Measurements from ENCODE around the gene TMEM87B. TPM values are rescaled to one million over a fixed set of nuclear protein-coding genes. Genes with fewer than 3 reads are reported as not detected.

Gene TMEM87B
- total RNA-seq, 1 experiment from 2014 or later, result 10.6 TPM

DNA sequence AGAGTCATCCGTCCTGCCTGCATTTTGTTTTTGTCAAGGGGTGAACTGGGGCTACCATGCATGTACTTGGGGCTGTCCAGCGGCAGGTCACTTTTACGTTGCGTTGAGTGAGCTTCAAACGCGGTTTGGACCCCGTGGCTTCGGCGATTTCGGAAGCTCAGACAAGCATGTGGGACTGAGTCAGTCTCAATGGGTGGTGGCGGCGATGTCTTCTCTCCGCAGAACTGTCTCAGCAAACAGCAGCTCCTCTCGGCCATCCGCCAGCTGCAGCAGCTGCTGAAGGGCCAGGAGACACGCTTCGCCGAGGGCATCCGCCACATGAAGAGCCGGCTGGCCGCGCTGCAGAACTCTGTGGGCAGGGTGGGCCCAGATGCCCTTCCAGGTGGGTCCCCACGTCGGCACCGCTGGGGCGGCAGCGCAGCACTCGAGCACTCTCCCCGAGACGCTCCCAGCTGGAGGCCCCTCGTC is 104.4 kb downstream of the TMEM87B start:
- ChIA-PET POLR2A (no interaction called here), CTCF (no interaction called here)
- no peak for TF ChIP-seq ATF3 (CRISPR knock-in tag; conservative IDR thresholded peaks at IDR 0.05)
- TF ChIP-seq ZNF138 (CRISPR knock-in tag; conservative IDR thresholded peaks at IDR 0.05), result no peak
- no peak for TF ChIP-seq ZNF671 (CRISPR knock-in tag; IDR thresholded peaks at IDR 0.05)
- TF ChIP-seq, protein P1, sequence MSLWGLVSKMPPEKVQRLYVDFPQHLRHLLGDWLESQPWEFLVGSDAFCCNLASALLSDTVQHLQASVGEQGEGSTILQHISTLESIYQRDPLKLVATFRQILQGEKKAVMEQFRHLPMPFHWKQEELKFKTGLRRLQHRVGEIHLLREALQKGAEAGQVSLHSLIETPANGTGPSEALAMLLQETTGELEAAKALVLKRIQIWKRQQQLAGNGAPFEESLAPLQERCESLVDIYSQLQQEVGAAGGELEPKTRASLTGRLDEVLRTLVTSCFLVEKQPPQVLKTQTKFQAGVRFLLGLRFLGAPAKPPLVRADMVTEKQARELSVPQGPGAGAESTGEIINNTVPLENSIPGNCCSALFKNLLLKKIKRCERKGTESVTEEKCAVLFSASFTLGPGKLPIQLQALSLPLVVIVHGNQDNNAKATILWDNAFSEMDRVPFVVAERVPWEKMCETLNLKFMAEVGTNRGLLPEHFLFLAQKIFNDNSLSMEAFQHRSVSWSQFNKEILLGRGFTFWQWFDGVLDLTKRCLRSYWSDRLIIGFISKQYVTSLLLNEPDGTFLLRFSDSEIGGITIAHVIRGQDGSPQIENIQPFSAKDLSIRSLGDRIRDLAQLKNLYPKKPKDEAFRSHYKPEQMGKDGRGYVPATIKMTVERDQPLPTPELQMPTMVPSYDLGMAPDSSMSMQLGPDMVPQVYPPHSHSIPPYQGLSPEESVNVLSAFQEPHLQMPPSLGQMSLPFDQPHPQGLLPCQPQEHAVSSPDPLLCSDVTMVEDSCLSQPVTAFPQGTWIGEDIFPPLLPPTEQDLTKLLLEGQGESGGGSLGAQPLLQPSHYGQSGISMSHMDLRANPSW (CRISPR knock-in tag; conservative IDR thresholded peaks at IDR 0.05; ENCODE audit: low read depth), result no peak
- no peak for TF ChIP-seq ZNF121 (CRISPR knock-in tag; IDR thresholded peaks at IDR 0.05)
- TF ChIP-seq, protein P2, sequence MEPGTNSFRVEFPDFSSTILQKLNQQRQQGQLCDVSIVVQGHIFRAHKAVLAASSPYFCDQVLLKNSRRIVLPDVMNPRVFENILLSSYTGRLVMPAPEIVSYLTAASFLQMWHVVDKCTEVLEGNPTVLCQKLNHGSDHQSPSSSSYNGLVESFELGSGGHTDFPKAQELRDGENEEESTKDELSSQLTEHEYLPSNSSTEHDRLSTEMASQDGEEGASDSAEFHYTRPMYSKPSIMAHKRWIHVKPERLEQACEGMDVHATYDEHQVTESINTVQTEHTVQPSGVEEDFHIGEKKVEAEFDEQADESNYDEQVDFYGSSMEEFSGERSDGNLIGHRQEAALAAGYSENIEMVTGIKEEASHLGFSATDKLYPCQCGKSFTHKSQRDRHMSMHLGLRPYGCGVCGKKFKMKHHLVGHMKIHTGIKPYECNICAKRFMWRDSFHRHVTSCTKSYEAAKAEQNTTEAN (CRISPR knock-in tag; IDR thresholded peaks at IDR 0.05), result no peak
- no peak for TF ChIP-seq RORB (CRISPR knock-in tag; IDR thresholded peaks at IDR 0.05)
- no peak for TF ChIP-seq CREM (CRISPR knock-in tag; IDR thresholded peaks at IDR 0.05)
- TF ChIP-seq RELA (CRISPR knock-in tag; IDR thresholded peaks at IDR 0.05; ENCODE audit: borderline replicate concordance), result no peak
- no peak for TF ChIP-seq ERG (CRISPR knock-in tag; IDR thresholded peaks at IDR 0.05)
- TF ChIP-seq NFATC4 (CRISPR knock-in tag; IDR thresholded peaks at IDR 0.05), result no peak
- TF ChIP-seq, protein P3, sequence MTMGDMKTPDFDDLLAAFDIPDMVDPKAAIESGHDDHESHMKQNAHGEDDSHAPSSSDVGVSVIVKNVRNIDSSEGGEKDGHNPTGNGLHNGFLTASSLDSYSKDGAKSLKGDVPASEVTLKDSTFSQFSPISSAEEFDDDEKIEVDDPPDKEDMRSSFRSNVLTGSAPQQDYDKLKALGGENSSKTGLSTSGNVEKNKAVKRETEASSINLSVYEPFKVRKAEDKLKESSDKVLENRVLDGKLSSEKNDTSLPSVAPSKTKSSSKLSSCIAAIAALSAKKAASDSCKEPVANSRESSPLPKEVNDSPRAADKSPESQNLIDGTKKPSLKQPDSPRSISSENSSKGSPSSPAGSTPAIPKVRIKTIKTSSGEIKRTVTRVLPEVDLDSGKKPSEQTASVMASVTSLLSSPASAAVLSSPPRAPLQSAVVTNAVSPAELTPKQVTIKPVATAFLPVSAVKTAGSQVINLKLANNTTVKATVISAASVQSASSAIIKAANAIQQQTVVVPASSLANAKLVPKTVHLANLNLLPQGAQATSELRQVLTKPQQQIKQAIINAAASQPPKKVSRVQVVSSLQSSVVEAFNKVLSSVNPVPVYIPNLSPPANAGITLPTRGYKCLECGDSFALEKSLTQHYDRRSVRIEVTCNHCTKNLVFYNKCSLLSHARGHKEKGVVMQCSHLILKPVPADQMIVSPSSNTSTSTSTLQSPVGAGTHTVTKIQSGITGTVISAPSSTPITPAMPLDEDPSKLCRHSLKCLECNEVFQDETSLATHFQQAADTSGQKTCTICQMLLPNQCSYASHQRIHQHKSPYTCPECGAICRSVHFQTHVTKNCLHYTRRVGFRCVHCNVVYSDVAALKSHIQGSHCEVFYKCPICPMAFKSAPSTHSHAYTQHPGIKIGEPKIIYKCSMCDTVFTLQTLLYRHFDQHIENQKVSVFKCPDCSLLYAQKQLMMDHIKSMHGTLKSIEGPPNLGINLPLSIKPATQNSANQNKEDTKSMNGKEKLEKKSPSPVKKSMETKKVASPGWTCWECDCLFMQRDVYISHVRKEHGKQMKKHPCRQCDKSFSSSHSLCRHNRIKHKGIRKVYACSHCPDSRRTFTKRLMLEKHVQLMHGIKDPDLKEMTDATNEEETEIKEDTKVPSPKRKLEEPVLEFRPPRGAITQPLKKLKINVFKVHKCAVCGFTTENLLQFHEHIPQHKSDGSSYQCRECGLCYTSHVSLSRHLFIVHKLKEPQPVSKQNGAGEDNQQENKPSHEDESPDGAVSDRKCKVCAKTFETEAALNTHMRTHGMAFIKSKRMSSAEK (CRISPR knock-in tag; IDR thresholded peaks at IDR 0.05; ENCODE audit: borderline replicate concordance), result no peak
- TF ChIP-seq ZNF281 (CRISPR knock-in tag; IDR thresholded peaks at IDR 0.05), result no peak
- Mint-ChIP-seq H3K36me3 (no peaks in the 10 kb centered on the region), H3K9me3 (no peaks in the 10 kb centered on the region), H3K4me1 (0 out of 2 replicates have a peak, but pooled peaks cover 4% of the 10 kb centered on the region), H3K27ac (no peak overlapping the region), H3K4me3 (no peak overlapping the region), H3K27me3 (ENCODE audit: low read depth) (no peaks in the 10 kb centered on the region)
- no peak for ATAC-seq
- no peak for DNase-seq (ENCODE audit: low spot score)
